ENCODE measurements around the gene SLC25A1. TPM values are rescaled to one million over a fixed set of nuclear protein-coding genes. Genes with fewer than 3 reads are reported as not detected.

The SLC25A1 gene
- total RNA-seq, 4 donors from 2014 or later, result 35.6 to 71.0 (median 57.8) TPM

DNA sequence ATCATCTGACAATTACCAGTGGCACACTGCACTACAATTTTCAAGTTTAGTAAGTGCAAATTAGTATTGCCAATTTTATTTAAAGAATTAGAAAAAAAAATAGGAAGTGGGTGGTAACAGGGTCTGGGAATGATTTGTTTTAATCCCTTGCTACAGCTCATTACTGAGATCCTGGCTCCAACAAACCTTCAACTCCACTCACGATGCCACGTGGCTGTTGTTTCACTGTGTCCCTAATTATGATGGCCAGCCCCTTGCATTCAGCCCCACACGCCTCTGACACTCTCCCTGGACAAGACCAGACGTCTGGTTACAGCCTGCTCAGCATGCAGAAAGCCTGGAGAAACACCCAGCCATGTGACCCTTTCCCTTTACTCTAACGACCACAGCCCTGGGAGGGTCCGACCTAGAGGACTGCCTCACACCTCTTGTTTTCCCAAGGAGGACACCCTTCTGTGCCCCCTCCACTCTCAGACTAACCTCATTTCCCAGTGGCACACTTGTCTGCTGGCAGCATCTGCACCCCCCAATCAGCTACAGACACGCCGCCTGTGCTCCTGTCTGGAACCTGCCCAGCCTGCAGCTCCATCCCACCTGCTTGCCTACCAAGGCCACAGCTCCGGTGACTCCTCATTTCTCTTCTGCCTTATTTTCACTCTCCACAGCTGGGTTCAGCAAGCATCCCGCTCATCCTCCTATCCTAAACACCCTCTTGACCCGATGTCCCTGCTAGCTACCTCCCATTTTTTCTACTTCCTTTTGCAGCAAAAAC, 18.5 kb upstream of the SLC25A1 start:
- 65% methylated on average over 11 of the region's 11 CpGs for WGBS
- no peak for DNase-seq (ENCODE audit: low spot score in 2 of 2)
- Histone ChIP-seq H3K27ac (no peak overlapping the region), H3K27me3 (no peaks in the 10 kb centered on the region), H3K4me3 (no peak overlapping the region), H3K4me1 (no peaks in the 10 kb centered on the region), H3K36me3 (peaks cover 8% of the 10 kb centered on the region), H3K9me3 (no peaks in the 10 kb centered on the region)
- TF ChIP-seq, protein P1, sequence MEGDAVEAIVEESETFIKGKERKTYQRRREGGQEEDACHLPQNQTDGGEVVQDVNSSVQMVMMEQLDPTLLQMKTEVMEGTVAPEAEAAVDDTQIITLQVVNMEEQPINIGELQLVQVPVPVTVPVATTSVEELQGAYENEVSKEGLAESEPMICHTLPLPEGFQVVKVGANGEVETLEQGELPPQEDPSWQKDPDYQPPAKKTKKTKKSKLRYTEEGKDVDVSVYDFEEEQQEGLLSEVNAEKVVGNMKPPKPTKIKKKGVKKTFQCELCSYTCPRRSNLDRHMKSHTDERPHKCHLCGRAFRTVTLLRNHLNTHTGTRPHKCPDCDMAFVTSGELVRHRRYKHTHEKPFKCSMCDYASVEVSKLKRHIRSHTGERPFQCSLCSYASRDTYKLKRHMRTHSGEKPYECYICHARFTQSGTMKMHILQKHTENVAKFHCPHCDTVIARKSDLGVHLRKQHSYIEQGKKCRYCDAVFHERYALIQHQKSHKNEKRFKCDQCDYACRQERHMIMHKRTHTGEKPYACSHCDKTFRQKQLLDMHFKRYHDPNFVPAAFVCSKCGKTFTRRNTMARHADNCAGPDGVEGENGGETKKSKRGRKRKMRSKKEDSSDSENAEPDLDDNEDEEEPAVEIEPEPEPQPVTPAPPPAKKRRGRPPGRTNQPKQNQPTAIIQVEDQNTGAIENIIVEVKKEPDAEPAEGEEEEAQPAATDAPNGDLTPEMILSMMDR (IDR thresholded peaks at IDR 0.05), result no peak
- no peak for TF ChIP-seq POLR2A (IDR thresholded peaks at IDR 0.05)
- no peak for TF ChIP-seq POLR2AphosphoS5 (IDR thresholded peaks at IDR 0.05)
- TF ChIP-seq EP300 (IDR thresholded peaks at IDR 0.05), result no peak

DNA sequence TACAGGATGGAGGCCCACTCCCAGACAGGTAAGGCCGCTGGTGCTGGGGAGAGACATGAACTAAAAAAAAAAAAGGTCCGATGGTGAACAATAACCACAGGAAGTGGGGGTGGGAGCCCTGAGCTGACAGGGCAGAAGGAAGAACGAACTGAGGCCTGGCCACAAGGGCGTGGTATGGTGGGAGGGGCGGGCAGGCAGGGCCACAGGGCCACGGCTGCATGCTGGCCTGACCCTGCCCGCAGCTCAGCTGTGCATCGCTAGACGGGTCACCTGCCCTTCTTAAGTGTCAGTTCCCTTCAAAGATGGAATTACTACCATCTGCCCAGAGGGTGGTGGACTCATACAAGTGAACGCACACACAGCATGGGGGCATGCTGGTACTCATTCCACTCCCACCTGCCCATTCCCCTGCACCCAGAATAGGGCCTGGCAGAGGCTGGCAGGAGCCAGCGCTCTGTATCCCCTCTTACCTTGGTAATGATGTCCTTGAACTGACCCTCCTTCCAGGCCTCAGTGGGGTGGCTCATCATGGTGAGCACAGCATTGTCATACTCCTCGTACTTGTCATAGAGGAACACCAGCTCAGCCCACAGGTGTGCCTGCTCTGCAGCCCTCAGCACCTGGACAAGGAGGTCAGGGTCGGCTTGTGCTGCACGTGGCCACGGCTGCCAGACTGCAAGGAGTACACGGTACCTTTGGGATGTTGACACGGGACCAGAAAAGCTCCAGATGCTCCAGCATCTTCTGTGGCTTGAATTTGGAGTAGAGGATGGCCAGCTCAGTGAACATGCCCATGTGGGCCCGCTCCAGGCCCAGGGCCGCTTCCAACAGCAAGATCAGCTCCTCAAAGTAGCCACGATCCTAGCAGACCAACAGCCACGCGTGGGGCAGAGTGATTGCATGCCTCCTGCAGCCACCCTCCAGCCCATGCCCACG, 17.5 kb upstream of the SLC25A1 start:
- Histone ChIP-seq H3K27ac (no peak overlapping the region), H3K4me3 (no peak overlapping the region), H3K27me3 (no peaks in the 10 kb centered on the region), H3K4me1 (no peaks in the 10 kb centered on the region), H3K9me3 (no peaks in the 10 kb centered on the region), H3K36me3 (peaks cover 8% of the 10 kb centered on the region)
- 87% methylated on average over 16 of the region's 23 CpGs for WGBS
- TF ChIP-seq EP300 (IDR thresholded peaks at IDR 0.05) (no peak), POLR2A (IDR thresholded peaks at IDR 0.05) (no peak), POLR2AphosphoS5 (IDR thresholded peaks at IDR 0.05) (no peak)
- TF ChIP-seq, protein P1 (IDR thresholded peaks at IDR 0.05), result no peak
- DNase-seq (ENCODE audit: low spot score in 2 of 2), result no peak

DNA sequence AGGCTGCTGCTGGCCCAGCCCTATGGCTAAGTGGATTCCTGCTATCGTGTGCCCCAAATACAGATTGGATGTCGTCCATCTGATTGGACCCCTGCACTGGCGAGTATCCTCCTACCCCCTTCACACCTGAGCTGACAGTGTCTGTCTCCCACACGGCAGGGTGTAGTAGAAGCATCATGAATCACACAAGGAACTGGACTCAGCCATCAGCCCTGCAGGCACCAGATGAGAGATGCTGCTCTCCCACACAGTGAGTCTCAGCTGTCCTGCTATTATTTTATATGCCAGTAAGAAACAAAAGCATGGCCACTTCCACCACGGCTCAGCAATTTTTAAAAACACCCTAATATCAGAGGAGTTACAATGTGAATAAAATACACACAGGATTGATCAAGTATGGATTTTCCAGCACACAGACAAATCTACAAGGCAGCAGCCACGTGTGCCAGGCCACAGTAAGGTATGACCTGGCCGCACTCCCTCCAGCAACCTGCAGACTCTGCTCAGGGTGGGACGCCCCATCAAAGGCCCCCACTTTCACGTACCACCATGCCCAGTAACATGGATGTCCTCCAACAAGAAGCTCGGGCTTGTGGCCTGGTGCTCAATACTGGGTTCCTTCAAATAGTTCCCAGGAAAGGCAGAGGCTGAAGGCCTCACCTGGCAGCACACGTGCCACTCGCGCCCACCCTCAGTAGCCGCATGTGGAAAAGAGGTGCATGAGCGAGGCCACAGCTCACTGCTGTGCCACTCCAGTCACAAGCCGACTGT, 16.4 kb upstream of the SLC25A1 start:
- TF ChIP-seq, protein P1 (IDR thresholded peaks at IDR 0.05), result no peak
- no peak for TF ChIP-seq POLR2AphosphoS5 (IDR thresholded peaks at IDR 0.05)
- no peak for TF ChIP-seq POLR2A (IDR thresholded peaks at IDR 0.05)
- no peak for TF ChIP-seq EP300 (IDR thresholded peaks at IDR 0.05)

DNA sequence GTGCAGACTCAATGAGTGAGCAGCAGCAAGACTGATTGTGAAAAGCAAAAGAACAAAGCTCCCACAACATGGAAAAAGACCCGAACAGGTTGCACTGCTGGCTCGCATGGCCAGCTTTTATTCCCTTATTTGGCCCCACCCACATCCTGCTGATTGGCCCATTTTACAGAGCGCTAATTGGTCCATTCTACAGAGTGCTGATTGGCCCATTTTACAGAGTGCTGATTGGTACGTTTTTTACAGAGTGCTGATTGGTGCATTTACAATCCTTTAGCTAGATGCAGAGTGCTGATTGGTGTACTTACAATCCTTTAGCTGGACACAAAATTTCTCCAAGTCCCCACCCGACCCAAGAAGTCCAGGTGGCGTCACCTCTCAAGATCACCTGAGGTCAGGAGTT, 15.3 kb upstream of the SLC25A1 start:
- TF ChIP-seq POLR2AphosphoS5 (IDR thresholded peaks at IDR 0.05) (no peak), POLR2A (IDR thresholded peaks at IDR 0.05) (no peak), EP300 (IDR thresholded peaks at IDR 0.05) (no peak)
- TF ChIP-seq, protein P1 (IDR thresholded peaks at IDR 0.05), result no peak
- 96% methylated on average over 6 of the region's 6 CpGs for WGBS
- Histone ChIP-seq H3K36me3 (peaks cover 8% of the 10 kb centered on the region), H3K27me3 (no peaks in the 10 kb centered on the region), H3K4me1 (no peaks in the 10 kb centered on the region), H3K9me3 (no peaks in the 10 kb centered on the region), H3K27ac (no peak overlapping the region), H3K4me3 (no peak overlapping the region)
- DNase-seq (ENCODE audit: low spot score in 2 of 2), result no peak

More for the DNA sequence above, 16.4 kb upstream of the SLC25A1 start:
- Histone ChIP-seq H3K36me3 (peaks cover 8% of the 10 kb centered on the region), H3K27me3 (no peaks in the 10 kb centered on the region), H3K27ac (no peak overlapping the region), H3K4me1 (no peaks in the 10 kb centered on the region), H3K4me3 (no peak overlapping the region), H3K9me3 (no peaks in the 10 kb centered on the region)
- no peak for DNase-seq (ENCODE audit: low spot score in 2 of 2)
- WGBS, result 89% methylated on average over 12 of the region's 16 CpGs

Measured in suprapubic skin (tissue), 4 donors.